ENCODE results near the gene TSPAN9. TPM values are rescaled to one million over a fixed set of nuclear protein-coding genes. Genes with fewer than 3 reads are reported as not detected.

Gene TSPAN9
- total and polyA plus RNA-seq, 2 donors from 2014 or later = 62.4 to 81.6 TPM

DNA sequence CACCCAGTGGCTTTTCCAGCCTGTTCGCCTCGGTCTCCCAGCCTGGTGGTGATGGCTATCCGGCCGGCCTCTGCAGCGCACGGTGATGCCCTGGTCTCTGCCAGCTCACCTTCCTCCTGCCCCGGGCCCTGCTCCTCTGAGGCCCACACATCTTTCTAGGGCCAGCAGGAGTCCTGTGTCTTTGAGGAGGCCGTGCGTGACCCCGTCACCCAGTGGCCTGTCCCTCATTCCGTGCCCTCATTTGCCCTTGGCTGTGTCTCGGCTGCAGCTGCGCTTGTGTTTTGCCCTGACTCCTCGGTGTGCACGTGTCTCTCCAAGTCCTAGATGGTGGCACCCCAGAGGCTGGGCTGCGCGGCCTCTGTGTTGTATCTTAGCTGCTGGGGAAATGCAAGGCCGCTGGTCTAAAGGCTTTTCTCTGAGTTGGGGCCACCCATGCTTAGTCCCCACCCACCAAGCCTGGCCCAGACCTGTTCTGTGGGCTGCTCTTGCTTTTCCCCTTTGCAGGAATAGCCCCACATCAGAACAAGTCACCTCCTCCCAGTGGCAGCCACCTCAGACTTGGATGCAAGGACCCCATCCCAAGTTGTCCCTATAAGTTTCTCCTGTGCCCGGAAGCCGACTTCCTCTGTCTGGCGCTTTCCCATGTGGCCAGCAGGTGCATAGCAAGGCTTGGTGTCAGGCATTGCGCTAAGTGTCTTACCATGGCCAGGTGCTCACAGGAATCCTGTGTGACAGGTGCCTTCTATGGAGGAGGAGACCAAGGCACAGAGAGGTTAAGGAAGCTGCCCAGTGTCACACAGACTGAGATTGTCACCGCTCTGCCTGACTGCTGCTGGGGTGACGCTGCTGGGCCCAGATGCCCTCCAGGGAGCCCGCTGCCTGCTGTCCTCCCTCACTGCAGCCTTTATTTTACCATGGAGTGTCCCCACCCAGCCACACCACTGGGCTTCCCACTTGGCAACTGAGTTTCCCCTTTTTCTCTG, 64.5 kb downstream of the TSPAN9 start:
- H3K9me3 ChIP-seq (ENCODE audit: control insufficient read depth in 2 of 3, insufficient read depth in 1 of 3, low read length in 3 of 3) = no peaks in the 10 kb centered on the region
- H3K9ac ChIP-seq (ENCODE audit: low read length in 3 of 3) = no peak overlapping the region
- H3K4me3 ChIP-seq (ENCODE audit: low read length in 3 of 3) = no peak overlapping the region
- H3K36me3 ChIP-seq (ENCODE audit: control insufficient read depth in 2 of 3, insufficient read depth in 3 of 3, low read length in 3 of 3) = no peaks in the 10 kb centered on the region
- H3K27ac ChIP-seq (ENCODE audit: low read depth in 2 of 2, low read length in 2 of 2) = peak overlapping the region; percentile 8 to 16
- intact Hi-C loops (cut with DNase I) = no loop called here
- TF ChIP-seq, protein P1, sequence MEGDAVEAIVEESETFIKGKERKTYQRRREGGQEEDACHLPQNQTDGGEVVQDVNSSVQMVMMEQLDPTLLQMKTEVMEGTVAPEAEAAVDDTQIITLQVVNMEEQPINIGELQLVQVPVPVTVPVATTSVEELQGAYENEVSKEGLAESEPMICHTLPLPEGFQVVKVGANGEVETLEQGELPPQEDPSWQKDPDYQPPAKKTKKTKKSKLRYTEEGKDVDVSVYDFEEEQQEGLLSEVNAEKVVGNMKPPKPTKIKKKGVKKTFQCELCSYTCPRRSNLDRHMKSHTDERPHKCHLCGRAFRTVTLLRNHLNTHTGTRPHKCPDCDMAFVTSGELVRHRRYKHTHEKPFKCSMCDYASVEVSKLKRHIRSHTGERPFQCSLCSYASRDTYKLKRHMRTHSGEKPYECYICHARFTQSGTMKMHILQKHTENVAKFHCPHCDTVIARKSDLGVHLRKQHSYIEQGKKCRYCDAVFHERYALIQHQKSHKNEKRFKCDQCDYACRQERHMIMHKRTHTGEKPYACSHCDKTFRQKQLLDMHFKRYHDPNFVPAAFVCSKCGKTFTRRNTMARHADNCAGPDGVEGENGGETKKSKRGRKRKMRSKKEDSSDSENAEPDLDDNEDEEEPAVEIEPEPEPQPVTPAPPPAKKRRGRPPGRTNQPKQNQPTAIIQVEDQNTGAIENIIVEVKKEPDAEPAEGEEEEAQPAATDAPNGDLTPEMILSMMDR (IDR thresholded peaks at IDR 0.05; ENCODE audit: borderline replicate concordance, extremely low read depth, insufficient read depth) = no peak
- FAIRE-seq (no peak), DNase-seq (peak in 1 of 5 donors; percentile 61)
- no peaks in the 10 kb centered on the region for H3K27me3 ChIP-seq (ENCODE audit: control insufficient read depth, insufficient read depth, low read length)
- peaks cover 0 to 43% (median 42%) of the 10 kb centered on the region in 3 donors for H3K4me1 ChIP-seq (ENCODE audit: control insufficient read depth in 2 of 3, insufficient read depth in 2 of 3, low read depth in 1 of 3, low read length in 3 of 3)

- Histone ChIP-seq H3K27ac (ENCODE audit: low read depth in 2 of 2, low read length in 2 of 2) (no peak overlapping the region), H3K9ac (ENCODE audit: low read length in 3 of 3) (no peak overlapping the region), H3K4me1 (ENCODE audit: control insufficient read depth in 2 of 3, insufficient read depth in 2 of 3, low read depth in 1 of 3, low read length in 3 of 3) (peaks cover 0 to 36% (median 35%) of the 10 kb centered on the region in 3 donors), H3K9me3 (ENCODE audit: control insufficient read depth in 2 of 3, insufficient read depth in 1 of 3, low read length in 3 of 3) (no peaks in the 10 kb centered on the region), H3K4me3 (ENCODE audit: low read length in 3 of 3) (no peak overlapping the region), H3K36me3 (ENCODE audit: control insufficient read depth in 2 of 3, insufficient read depth in 3 of 3, low read length in 3 of 3) (no peaks in the 10 kb centered on the region), H3K27me3 (ENCODE audit: control insufficient read depth, insufficient read depth, low read length) (no peaks in the 10 kb centered on the region)
- DNase-seq (no peak), FAIRE-seq (no peak)
- intact Hi-C loops (cut with DNase I) = no loop called here
- TF ChIP-seq, protein P1 (IDR thresholded peaks at IDR 0.05; ENCODE audit: borderline replicate concordance, extremely low read depth, insufficient read depth) = no peak
Observed at GRCh38 chr12:3142386-3142785, 65.2 kb downstream of the TSPAN9 start.

- H3K4me3 ChIP-seq (ENCODE audit: low read length in 3 of 3) = no peak overlapping the region
- DNase-seq (no peak), FAIRE-seq (no peak)
- peak overlapping the region in 1 of 3 donors; percentile 62 for H3K9ac ChIP-seq (ENCODE audit: low read length in 3 of 3)
- TF ChIP-seq, protein P1 (IDR thresholded peaks at IDR 0.05; ENCODE audit: borderline replicate concordance, extremely low read depth, insufficient read depth) = no peak
- intact Hi-C loops (cut with DNase I) = no loop called here
- H3K27me3 ChIP-seq (ENCODE audit: control insufficient read depth, insufficient read depth, low read length) = no peaks in the 10 kb centered on the region
- no peaks in the 10 kb centered on the region for H3K9me3 ChIP-seq (ENCODE audit: control insufficient read depth in 2 of 3, insufficient read depth in 1 of 3, low read length in 3 of 3)
- H3K4me1 ChIP-seq (ENCODE audit: control insufficient read depth in 2 of 3, insufficient read depth in 2 of 3, low read depth in 1 of 3, low read length in 3 of 3) = peaks cover 0 to 38% (median 38%) of the 10 kb centered on the region in 3 donors
- peak overlapping the region; percentile 54 to 59 for H3K27ac ChIP-seq (ENCODE audit: low read depth in 2 of 2, low read length in 2 of 2)
- no peaks in the 10 kb centered on the region for H3K36me3 ChIP-seq (ENCODE audit: control insufficient read depth in 2 of 3, insufficient read depth in 3 of 3, low read length in 3 of 3)
Observed at GRCh38 chr12:3144495-3144894, 67.3 kb downstream of the TSPAN9 start.
